HCT116 (cell line): ENCODE results near the gene ANO8. TPM values are rescaled to one million over a fixed set of nuclear protein-coding genes. Genes with fewer than 3 reads are reported as not detected.

Source experiments
- ATAC-seq: fragments of 200-7000 bp; cut with Tn5 transposase; 2 replicates; pipeline ENCODE4 v1.9.1; 2020; ENCODE audit warnings: mild to moderate bottlenecking, moderate library complexity
- BruUV-seq: library from RNA; stranded (reverse); fragments of 400-500 nt; replicated peaks from 2 replicates; lab custom pipeline; 2021; lab: Mats Ljungman, UMichigan
- CTCF ChIA-PET: fragments of 300-600 bp; sonication (Branson Sonifier 250); formaldehyde crosslinking; loops from one replicate; lab custom pipeline; 2021; ENCODE audit warnings: antibody characterized with exemption; lab: Charles Lee
- POLR2A ChIA-PET: fragments of 300-600, 350-600 bp; sonication (Branson Sonifier 250); formaldehyde crosslinking; loops from one replicate; lab custom pipeline; 2021; ENCODE audit warnings: antibody characterized with exemption; lab: Charles Lee
- RAD21 ChIA-PET, 2 experiments: fragments of 300-600 bp; sonication (Branson Sonifier 250); formaldehyde crosslinking; loops; one replicate each; lab custom pipeline; 2023; ENCODE audit warnings: low total read pairs in 2 of 2; ENCODE audit not compliant: uncharacterized antibody in 2 of 2, unreplicated experiment in 2 of 2, low non-redundant PET in 1 of 2; lab: Charles Lee
- DNase-seq: peaks from one replicate; pipeline ENCODE4 v3.0.0-alpha.2; 2010; ENCODE audit warnings: low read depth, low spot score
- H2AFZ ChIP-seq: fragments of 200-600 bp; shearing (Covaris generic), sonication (generic); 2 replicates; pipeline ENCODE4 v1.6.1; 2017; ENCODE audit warnings: low read depth, mixed run types, mixed read lengths, antibody characterized with exemption, low read length; ENCODE audit not compliant: poor library complexity, severe bottlenecking
- H3K27ac ChIP-seq: 2 replicates; pipeline ENCODE4 v1.5.1; 2012; ENCODE audit warnings: low read depth, low read length
- H3K27me3 ChIP-seq: fragments of 200-600 bp; sonication (generic); 2 replicates; pipeline ENCODE4 v1.6.1; 2016; ENCODE audit warnings: mixed run types, low read length, mixed read lengths; ENCODE audit not compliant: insufficient read depth
- H3K36me3 ChIP-seq, 2 experiments: fragments of 200-500 bp in 1 of 2; fragments of 200-600 bp in 1 of 2; sonication (Bioruptor generic) in 1 of 2; sonication (generic) in 1 of 2; 2 replicates each; pipeline versions ENCODE4 v1.5.1 to v1.6.1; 2014 to 2016; ENCODE audit warnings: low read length in 2 of 2, inconsistent platforms in 1 of 2, mixed read lengths in 1 of 2, mixed run types in 1 of 2; ENCODE audit not compliant: insufficient read depth in 2 of 2, control insufficient read depth in 1 of 2
- H3K4me1 ChIP-seq, 2 experiments: fragments of 200-600 bp in 1 of 2; sonication (generic) in 1 of 2; 2 replicates each; pipeline versions ENCODE4 v1.5.1 to v1.6.1; 2012 to 2017; ENCODE audit warnings: low read length in 2 of 2, inconsistent platforms in 1 of 2, mild to moderate bottlenecking in 1 of 2, mixed read lengths in 1 of 2, mixed run types in 1 of 2, moderate library complexity in 1 of 2; ENCODE audit not compliant: insufficient read depth in 2 of 2, control insufficient read depth in 1 of 2
- H3K4me2 ChIP-seq: fragments of 200-600 bp; sonication (generic); 2 replicates; pipeline ENCODE4 v1.6.1; 2017; ENCODE audit warnings: mixed run types, low read length, mixed read lengths
- H3K4me3 ChIP-seq, 2 experiments: fragments of 200-600 bp in 1 of 2; sonication (generic) in 1 of 2; replicated peaks in 1 of 2; 2 replicates each; pipeline ENCODE4 v1.5.1; 2011 to 2016; ENCODE audit warnings: low read length in 2 of 2, control low read depth in 1 of 2, low read depth in 1 of 2, mild to moderate bottlenecking in 1 of 2, mixed read lengths in 1 of 2, mixed run types in 1 of 2
- H3K79me2 ChIP-seq: fragments of 200-600 bp; sonication (generic); 2 replicates; pipeline ENCODE4 v1.6.1; 2017; ENCODE audit warnings: mild to moderate bottlenecking, mixed run types, low read length, moderate library complexity, mixed read lengths; ENCODE audit not compliant: insufficient read depth
- H3K9ac ChIP-seq: fragments of 200-600 bp; sonication (generic); 2 replicates; pipeline ENCODE4 v1.6.1; 2016; ENCODE audit warnings: low read length, mixed read lengths
- H3K9me2 ChIP-seq: fragments of 200-600 bp; sonication (generic), shearing (Covaris generic); 2 replicates; pipeline ENCODE4 v1.6.1; 2017; ENCODE audit warnings: mixed run types, mild to moderate bottlenecking, moderate library complexity; ENCODE audit not compliant: insufficient read depth
- H3K9me3 ChIP-seq, 2 experiments: fragments of 200-500 bp in 1 of 2; fragments of 200-600 bp in 1 of 2; sonication (Bioruptor generic) in 1 of 2; sonication (generic) in 1 of 2; 2 replicates each; pipeline ENCODE4 v1.6.1; 2014 to 2017; ENCODE audit warnings: low read length in 2 of 2, mixed read lengths in 2 of 2, inconsistent platforms in 1 of 2, low read depth in 1 of 2, mild to moderate bottlenecking in 1 of 2, mixed run types in 1 of 2, moderate library complexity in 1 of 2; ENCODE audit not compliant: control insufficient read depth in 1 of 2, insufficient read depth in 1 of 2
- H4K20me1 ChIP-seq: fragments of 200-600 bp; sonication (generic), shearing (Covaris generic); 2 replicates; pipeline ENCODE4 v1.6.1; 2017; ENCODE audit warnings: mixed run types, mild to moderate bottlenecking, moderate library complexity; ENCODE audit not compliant: insufficient read depth
- CBX3 ChIP-seq: IDR thresholded peaks from 2 replicates; pipeline ENCODE4 v1.6.1; 2012; ENCODE audit warnings: low read depth
- CTCF ChIP-seq, 3 experiments: fragments of 200-600 bp in 1 of 3; sonication (generic) in 1 of 3; IDR thresholded peaks in 2 of 3; conservative IDR thresholded peaks in 1 of 3; 2 replicates each; pipeline ENCODE4 v1.5.1; 2012 to 2017; ENCODE audit warnings: low read depth in 2 of 3, low read length in 2 of 3, antibody characterized with exemption in 1 of 3, borderline replicate concordance in 1 of 3, control low read depth in 1 of 3, mild to moderate bottlenecking in 1 of 3, mixed read lengths in 1 of 3, mixed run types in 1 of 3, moderate library complexity in 1 of 3; ENCODE audit not compliant: insufficient read depth in 1 of 3
- ELF1 ChIP-seq: IDR thresholded peaks from 2 replicates; pipeline ENCODE4 v1.6.1; 2012; ENCODE audit warnings: low read depth, borderline replicate concordance
- JUND ChIP-seq: IDR thresholded peaks from 2 replicates; pipeline ENCODE4 v1.6.1; 2012
- MAX ChIP-seq: IDR thresholded peaks from 2 replicates; pipeline ENCODE4 v1.6.1; 2012
- POLR2A ChIP-seq: IDR thresholded peaks from 2 replicates; pipeline ENCODE4 v1.7.0; 2011; ENCODE audit warnings: borderline replicate concordance; ENCODE audit not compliant: insufficient read depth, insufficient read length; ENCODE audit errors: extremely low read depth
- RAD21 ChIP-seq: IDR thresholded peaks from 2 replicates; pipeline ENCODE4 v1.6.1; 2012; ENCODE audit warnings: low read depth, mild to moderate bottlenecking
- SIN3A ChIP-seq: IDR thresholded peaks from 2 replicates; pipeline ENCODE4 v1.6.1; 2012; ENCODE audit warnings: low read depth
- SRF ChIP-seq: IDR thresholded peaks from 2 replicates; pipeline ENCODE4 v1.6.1; 2012; ENCODE audit warnings: low read depth
- TCF7L2 ChIP-seq: IDR thresholded peaks from 2 replicates; pipeline ENCODE4 v1.7.0; 2011; ENCODE audit warnings: borderline replicate concordance, inconsistent platforms; ENCODE audit not compliant: insufficient read depth, insufficient read length; ENCODE audit errors: extremely low read depth
- YY1 ChIP-seq: IDR thresholded peaks from 2 replicates; pipeline ENCODE4 v1.6.1; 2011; ENCODE audit warnings: low read length, low read depth, moderate library complexity, mild to moderate bottlenecking; ENCODE audit not compliant: insufficient replicate concordance; ENCODE audit errors: extremely low read depth
- ZBTB33 ChIP-seq: IDR thresholded peaks from 2 replicates; pipeline ENCODE4 v1.6.1; 2011; ENCODE audit warnings: mild to moderate bottlenecking, low read length, moderate library complexity; ENCODE audit not compliant: insufficient replicate concordance; ENCODE audit errors: extremely low read depth
- ZFX ChIP-seq: fragments of 450-650 bp; IDR thresholded peaks from 2 replicates; pipeline ENCODE4 v1.6.1; 2017
- ZNF274 ChIP-seq: fragments of 200-500 bp; sonication (Bioruptor generic); IDR thresholded peaks from 2 replicates; pipeline ENCODE4 v1.6.1; 2014; ENCODE audit warnings: mild to moderate bottlenecking, low read depth, low read length, inconsistent platforms
- intact Hi-C: fragments of 100-400 bp; cut with micrococcal nuclease; formaldehyde crosslinking; loops from 2 replicates; pipeline ENCODE4 v1.10.0; 2022
- total RNA-seq: library from RNA; stranded (reverse); gene quantifications from one replicate; pipeline ENCODE4 v1.2.1, GENCODE V29; 2021; ENCODE audit not compliant: unreplicated experiment

Gene ANO8
- total RNA-seq, 1 experiment from 2014 or later = 22.9 TPM

- TF ChIP-seq ZNF274 (no peak), SRF (no peak)
- TF ChIP-seq, all 23 proteins: peak for 0
- no peaks in the 10 kb centered on the region for H3K27me3 ChIP-seq
- RAD21 ChIA-PET = no interaction called here
- H3K27ac ChIP-seq = no peak overlapping the region; the same call in 1 of the 2 replicates
- H3K36me3 ChIP-seq = peaks cover 0 to 6% of the 10 kb centered on the region in 2 experiments; a peak in 1 of 4 replicates
- no peak overlapping the region for H2AFZ ChIP-seq
- no peaks in the 10 kb centered on the region for H3K9me2 ChIP-seq
- intact Hi-C loops = loop anchor here (5.0 kb wide), 1 partner anchor 506 kb away; no protein-coding TSS in a partner anchor
- H4K20me1 ChIP-seq = no peaks in the 10 kb centered on the region
- H3K4me3 ChIP-seq = no peak overlapping the region
- peaks cover 12% of the 10 kb centered on the region; the same call in 1 of the 2 replicates for H3K79me2 ChIP-seq
- no peak for ATAC-seq
- POLR2A ChIA-PET = no interaction called here
- CTCF ChIA-PET = interaction anchor here (0.5 to 1.5 kb wide), 3 partner anchors 17 to 108 kb away, joined by 3 to 7 read pairs (median 5); partner anchors contain the start of gene BABAM1
- peaks cover 0 to 32% of the 10 kb centered on the region in 2 experiments; a peak in 2 of 4 replicates for H3K4me1 ChIP-seq
- DNase-seq = no peak
- BruUV-seq = no TSS peak
- H3K9ac ChIP-seq = no peak overlapping the region
- no peak overlapping the region for H3K4me2 ChIP-seq
- no peaks in the 10 kb centered on the region for H3K9me3 ChIP-seq
Measured at GRCh38 chr19:17283504-17283996, 51.1 kb downstream of the ANO8 start.

GRCh38 chr19:17282488-17283125 is 52.0 kb downstream of the ANO8 start:
- Histone ChIP-seq H3K79me2 (peaks cover 12% of the 10 kb centered on the region; the same call in 1 of the 2 replicates), H4K20me1 (no peaks in the 10 kb centered on the region), H3K4me2 (peak overlapping the region; percentile 82), H3K4me3 (peak overlapping the region; percentile 44 to 63), H3K27me3 (no peaks in the 10 kb centered on the region), H3K4me1 (peaks cover 0 to 26% of the 10 kb centered on the region in 2 experiments; a peak in 2 of 4 replicates), H3K27ac (peak overlapping the region; percentile 74), H3K9me2 (no peaks in the 10 kb centered on the region), H3K9ac (peak overlapping the region; percentile 76), H2AFZ (no peak overlapping the region), H3K36me3 (peaks cover 0 to 7% of the 10 kb centered on the region in 2 experiments; a peak in 1 of 4 replicates), H3K9me3 (no peaks in the 10 kb centered on the region)
- ChIA-PET POLR2A (interaction anchor here (0.7 to 2.3 kb wide), 2 partner anchors 16 to 1186 kb away, joined by 3 to 8 read pairs; partner anchors contain the start of gene BABAM1), CTCF (interaction anchor here (0.8 to 1.0 kb wide), 4 partner anchors 16 to 214 kb away, joined by 3 to 7 read pairs (median 4); partner anchors contain the start of gene BABAM1), RAD21 (no interaction called here)
- BruUV-seq = no TSS peak
- TF ChIP-seq SIN3A (no peak), RAD21 (peak; percentile 96), TCF7L2 (peak; percentile 39), ZBTB33 (no peak), POLR2A (peak; percentile 40), CBX3 (no peak), JUND (no peak), YY1 (no peak), MAX (peak; percentile 82), ELF1 (no peak), CTCF (IDR thresholded peaks at IDR 0.05 in 2 of 3, conservative IDR thresholded peaks at IDR 0.05 in 1 of 3; ENCODE audit: borderline replicate concordance in 1 of 3, insufficient read depth in 1 of 3, low read depth in 2 of 3, low read length in 2 of 3) (peak; percentile 83 to 93 (median 91)), ZFX (peak; percentile 30; the same call in 1 of the 2 replicates)
- peak; percentile 88 for ATAC-seq
- intact Hi-C loops = loop anchor here (1.0 to 5.0 kb wide), 3 partner anchors 77 to 505 kb away; no protein-coding TSS in a partner anchor
- DNase-seq = peak; percentile 57
